GM21515 (cell line): ENCODE data around the gene OR5A2.
A peak's percentile ranks its signal among the peaks of the same experiment; 100 is the strongest.
"Not testable (repeated sequence)": the region's sequence is repeated elsewhere in the genome, so short reads cannot be mapped to it uniquely, and the experiment has no call there.

Experiments
- ATAC-seq: cut with Tn5 transposase; IDR thresholded peaks from one replicate; pipeline ENCODE4 v1.9.1; 2021; ENCODE audit not compliant: unreplicated experiment

Gene OR5A2

GRCh38 chr11:59394186-59394585 is 32.0 kb downstream of the OR5A2 start:
- no peak for ATAC-seq

- ATAC-seq, result peak; percentile 97
Measured at GRCh38 chr11:59380263-59381059, 45.8 kb downstream of the OR5A2 start.

GRCh38 chr11:59372324-59372723 is 53.9 kb downstream of the OR5A2 start:
- ATAC-seq, result not testable (repeated sequence)

GRCh38 chr11:59368238-59369022 is 57.8 kb downstream of the OR5A2 start:
- no peak for ATAC-seq
